Psoas muscle (tissue), 8 donors: ENCODE data around the gene PASK. TPM values are rescaled to one million over a fixed set of nuclear protein-coding genes. Genes with fewer than 3 reads are reported as not detected.
A peak's percentile ranks its signal among the peaks of the same experiment; 100 is the strongest.

Experiments
- ATAC-seq, 4 donors: fragments of 200-7000 bp; cut with Tn5 transposase; one replicate each; pipeline ENCODE4 v1.9.1; 2020; ENCODE audit warnings: moderate library complexity in 3 of 4, mild to moderate bottlenecking in 2 of 4
- DNase-seq, 2 donors: peaks; one replicate each; pipeline ENCODE4 v3.0.0-alpha.2; 2020
- H3K27ac ChIP-seq: fragments of 200-600 bp; one replicate; pipeline ENCODE4 v1.8.0; 2022
- H3K27me3 ChIP-seq, 3 donors: fragments of 200-600 bp in 1 of 3; one replicate each; pipeline versions ENCODE4 v1.6.1 to v1.8.0; 2013 to 2022; ENCODE audit warnings: low read length in 2 of 3, mild to moderate bottlenecking in 2 of 3, moderate library complexity in 1 of 3; ENCODE audit not compliant: insufficient read depth in 3 of 3
- H3K36me3 ChIP-seq, 2 donors: fragments of 200-600 bp in 1 of 2; one replicate each; pipeline versions ENCODE4 v1.6.1 to v1.8.0; 2013 to 2022; ENCODE audit warnings: low read depth in 1 of 2, mild to moderate bottlenecking in 1 of 2, moderate library complexity in 1 of 2; ENCODE audit not compliant: insufficient read depth in 1 of 2
- H3K4me1 ChIP-seq: fragments of 200-600 bp; one replicate; pipeline ENCODE4 v1.8.0; 2022
- H3K4me3 ChIP-seq: fragments of 200-600 bp; one replicate; pipeline ENCODE4 v1.8.0; 2022; ENCODE audit warnings: mild to moderate bottlenecking
- H3K9me3 ChIP-seq: fragments of 200-600 bp; one replicate; pipeline ENCODE4 v1.8.0; 2022
- WGBS, 3 donors: extraction: QIAGEN DNeasy Blood & Tissue Kit; methylation state at CpG; one replicate each; pipeline versions ENCODE4 v1.1.6 to v1.1.7; 2013; 5-methylcytosine and 5-hydroxymethylcytosine counted together
- intact Hi-C, 2 donors: fragments of 100-400 bp; cut with DNase I; formaldehyde crosslinking; loops; one replicate each; pipeline versions ENCODE4 v1.11.0 to v1.14.2; 2022
- polyA plus RNA-seq, 3 donors: library from polyadenylated mRNA; stranded (reverse); fragments of 200-250 nt; gene quantifications; one replicate each; pipeline ENCODE4 v1.2.3, GENCODE V29; 2013
- total RNA-seq, 4 donors: library from RNA; stranded (reverse); fragmentation: NEBNext Ultra II Directional in 2 of 4; extraction: Animal tissue kit (Norgen Biotek cat#: 25700) in 2 of 4; gene quantifications; one replicate each; pipeline versions ENCODE4 v1.2.1 to v1.2.4, GENCODE V29; 2021 to 2023
- TF ChIP-seq, protein P1 (sequence below): fragments of 200-600 bp; IDR thresholded peaks from one replicate; pipeline ENCODE4 v1.8.0; 2022; ENCODE audit warnings: antibody characterized with exemption
- donor health status: healthy with polysubstance abuse.
- donor health status: DM: no; HTN: no; CAD: no; lungs with moderate emphysema.
- donor health status: Bipolar disorder and iron deficiency.
- donor health status: healthy.
- donor health status: DM: yes; HTN: yes; CAD: no.
- donor health status: DM: no; HTN: no; CAD: no.
- donor health status: DM: no; HTN: no; CAD: no.
- donor health status: DM: yes; HTN: yes; CAD: no.

The PASK gene
- total and polyA plus RNA-seq, 7 donors: 0.41 to 1.9 (median 0.95) TPM

DNA sequence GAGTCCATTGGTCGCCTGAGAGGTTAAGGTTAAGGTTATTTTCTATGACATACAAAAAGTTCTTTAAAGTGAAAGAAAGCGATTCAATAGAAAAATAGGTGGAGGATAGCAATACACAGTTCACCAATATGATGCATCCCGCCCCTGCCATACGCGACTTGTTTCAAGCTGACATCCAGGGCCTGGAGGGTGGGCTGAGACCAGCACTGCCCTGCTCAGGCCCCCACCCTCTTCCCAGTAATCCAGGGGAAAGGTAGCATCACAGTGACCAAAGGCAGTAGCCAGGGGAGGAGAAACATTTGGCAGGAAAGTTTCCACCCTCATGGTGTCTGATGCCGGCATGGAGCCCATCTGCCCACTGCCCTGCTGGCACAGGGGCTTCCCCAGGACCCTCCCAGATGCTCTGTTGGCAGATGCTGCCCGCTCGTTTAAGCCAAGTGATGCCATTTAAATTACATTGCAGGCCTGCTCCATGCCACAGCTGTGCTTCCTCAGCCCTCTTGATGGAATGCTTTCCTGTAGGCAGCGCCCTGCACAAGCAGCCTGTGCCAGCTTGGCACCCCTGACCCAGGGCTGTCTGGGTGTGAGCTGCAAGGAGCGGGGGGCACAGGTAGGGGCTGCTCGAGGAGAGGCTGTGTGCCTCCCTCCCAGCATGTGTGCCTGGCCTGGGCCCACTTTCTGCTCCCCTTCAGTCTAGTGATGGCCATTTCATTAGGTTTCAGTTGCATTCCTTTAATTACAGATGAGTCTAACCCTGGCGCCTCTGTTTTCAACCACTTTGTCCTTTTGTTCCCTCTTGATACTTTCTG lies 28.5 kb upstream of the PASK start:
- 82 to 87% (median 82%) methylated on average over 12 of the region's 12 CpGs for WGBS, 3 donors
- DNase-seq (no peak), ATAC-seq (no peak)
- Histone ChIP-seq H3K4me1 (no peaks in the 10 kb centered on the region), H3K27ac (no peak overlapping the region), H3K27me3 (no peaks in the 10 kb centered on the region), H3K36me3 (peaks cover 3 to 59% of the 10 kb centered on the region in 2 donors), H3K9me3 (no peaks in the 10 kb centered on the region), H3K4me3 (no peak overlapping the region)
- intact Hi-C loops: no loop called here
- TF ChIP-seq, protein P1, sequence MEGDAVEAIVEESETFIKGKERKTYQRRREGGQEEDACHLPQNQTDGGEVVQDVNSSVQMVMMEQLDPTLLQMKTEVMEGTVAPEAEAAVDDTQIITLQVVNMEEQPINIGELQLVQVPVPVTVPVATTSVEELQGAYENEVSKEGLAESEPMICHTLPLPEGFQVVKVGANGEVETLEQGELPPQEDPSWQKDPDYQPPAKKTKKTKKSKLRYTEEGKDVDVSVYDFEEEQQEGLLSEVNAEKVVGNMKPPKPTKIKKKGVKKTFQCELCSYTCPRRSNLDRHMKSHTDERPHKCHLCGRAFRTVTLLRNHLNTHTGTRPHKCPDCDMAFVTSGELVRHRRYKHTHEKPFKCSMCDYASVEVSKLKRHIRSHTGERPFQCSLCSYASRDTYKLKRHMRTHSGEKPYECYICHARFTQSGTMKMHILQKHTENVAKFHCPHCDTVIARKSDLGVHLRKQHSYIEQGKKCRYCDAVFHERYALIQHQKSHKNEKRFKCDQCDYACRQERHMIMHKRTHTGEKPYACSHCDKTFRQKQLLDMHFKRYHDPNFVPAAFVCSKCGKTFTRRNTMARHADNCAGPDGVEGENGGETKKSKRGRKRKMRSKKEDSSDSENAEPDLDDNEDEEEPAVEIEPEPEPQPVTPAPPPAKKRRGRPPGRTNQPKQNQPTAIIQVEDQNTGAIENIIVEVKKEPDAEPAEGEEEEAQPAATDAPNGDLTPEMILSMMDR: no peak

DNA sequence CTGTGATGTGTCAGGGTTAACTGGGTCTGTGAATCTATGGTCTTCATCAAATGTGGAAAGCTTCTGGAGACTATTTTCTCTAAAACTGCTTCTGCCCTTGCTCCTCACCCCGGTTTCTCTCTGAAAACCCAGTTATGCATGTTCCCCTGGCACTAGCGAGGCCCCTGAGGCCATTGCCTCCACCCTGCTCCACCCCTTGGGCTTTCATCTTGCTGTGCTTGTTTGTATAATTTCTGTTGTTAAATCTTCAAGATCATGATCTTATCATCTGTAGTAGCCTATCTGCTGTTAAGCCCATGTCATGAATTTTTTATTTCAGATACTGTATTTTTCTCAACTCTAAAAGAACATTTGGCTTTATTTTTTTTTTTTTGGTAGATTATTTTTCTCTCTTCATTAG lies 24.3 kb upstream of the PASK start:
- H3K4me3 ChIP-seq: no peak overlapping the region
- no peaks in the 10 kb centered on the region for H3K4me1 ChIP-seq
- DNase-seq (no peak), ATAC-seq (no peak)
- TF ChIP-seq, protein P1: no peak
- peaks cover 15 to 79% of the 10 kb centered on the region in 2 donors for H3K36me3 ChIP-seq
- H3K9me3 ChIP-seq: peaks cover 16% of the 10 kb centered on the region
- 95 to 96% (median 96%) methylated on average over 2 of the region's 2 CpGs for WGBS, 3 donors
- H3K27ac ChIP-seq: no peak overlapping the region
- H3K27me3 ChIP-seq: no peaks in the 10 kb centered on the region
- intact Hi-C loops: no loop called here

DNA sequence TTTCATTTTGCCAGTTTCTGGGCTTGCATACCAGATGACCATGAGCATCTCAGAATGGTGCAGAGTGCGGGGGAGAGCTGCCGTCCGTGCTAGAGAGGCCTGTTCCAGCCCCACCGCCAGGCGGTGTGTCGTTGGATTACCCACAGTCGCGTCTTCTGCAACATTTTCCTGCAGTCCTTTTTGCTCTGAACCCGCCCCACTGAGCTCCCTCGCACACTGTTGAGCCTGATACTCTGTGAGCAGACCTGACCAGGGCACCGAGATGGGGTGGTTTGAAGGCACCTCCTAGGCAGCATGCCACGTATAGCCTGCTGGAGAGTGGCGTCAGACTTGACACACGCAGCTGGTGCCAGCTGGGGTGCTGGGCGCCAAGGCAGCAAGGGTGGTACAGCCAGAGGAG lies 19.1 kb upstream of the PASK start:
- DNase-seq (no peak), ATAC-seq (peak in 1 of 4 donors; percentile 49)
- Histone ChIP-seq H3K36me3 (peaks cover 12 to 91% of the 10 kb centered on the region in 2 donors), H3K4me1 (peaks cover 2% of the 10 kb centered on the region), H3K27me3 (no peaks in the 10 kb centered on the region), H3K9me3 (peaks cover 16% of the 10 kb centered on the region), H3K4me3 (no peak overlapping the region), H3K27ac (no peak overlapping the region)
- TF ChIP-seq, protein P1: no peak
- 71 to 78% (median 77%) methylated on average over 15 of the region's 15 CpGs for WGBS, 3 donors
- intact Hi-C loops: no loop called here

DNA sequence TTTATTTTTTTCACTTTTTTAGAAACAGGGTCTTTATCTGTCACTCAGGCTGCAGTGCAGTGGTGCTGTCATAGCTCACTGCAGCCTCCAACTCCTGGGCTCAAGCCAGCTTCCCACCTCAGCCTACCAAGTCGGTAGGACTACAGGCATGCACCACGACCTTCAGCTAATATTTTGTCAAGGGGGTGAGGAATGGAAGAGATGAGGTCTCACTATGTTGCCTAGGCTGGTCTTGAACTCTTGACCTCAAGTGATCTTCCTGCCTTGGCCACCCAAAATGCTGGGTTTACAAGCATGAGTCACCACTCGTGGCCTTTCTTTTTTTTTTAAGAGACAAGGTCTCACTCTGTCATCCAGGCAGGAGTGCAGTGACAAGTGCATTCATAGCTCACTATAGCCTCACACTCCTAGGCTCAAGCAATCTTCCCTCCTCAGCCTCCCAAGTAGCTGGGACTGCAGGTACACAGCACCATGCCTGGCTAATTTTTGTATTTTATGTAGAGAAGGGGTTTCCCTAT lies 14.4 kb upstream of the PASK start:
- TF ChIP-seq, protein P1: no peak
- Histone ChIP-seq H3K9me3 (no peaks in the 10 kb centered on the region), H3K4me1 (peaks cover 16% of the 10 kb centered on the region), H3K27me3 (no peaks in the 10 kb centered on the region), H3K27ac (no peak overlapping the region), H3K4me3 (no peak overlapping the region), H3K36me3 (peaks cover 4 to 74% of the 10 kb centered on the region in 2 donors)
- WGBS, 3 donors: 55 to 81% (median 67%) methylated on average over 3 of the region's 3 CpGs
- ATAC-seq (no peak), DNase-seq (no peak)
- intact Hi-C loops: no loop called here
